ENCODE data around the gene PLA2G15. TPM values are rescaled to one million over a fixed set of nuclear protein-coding genes. Genes with fewer than 3 reads are reported as not detected.

The PLA2G15 gene
- total and polyA plus RNA-seq, 2 of the 13 experiments (the other 11 are each of a cell fraction or from before 2014, with no cell fraction given) = 14.4 to 23.7 TPM

DNA sequence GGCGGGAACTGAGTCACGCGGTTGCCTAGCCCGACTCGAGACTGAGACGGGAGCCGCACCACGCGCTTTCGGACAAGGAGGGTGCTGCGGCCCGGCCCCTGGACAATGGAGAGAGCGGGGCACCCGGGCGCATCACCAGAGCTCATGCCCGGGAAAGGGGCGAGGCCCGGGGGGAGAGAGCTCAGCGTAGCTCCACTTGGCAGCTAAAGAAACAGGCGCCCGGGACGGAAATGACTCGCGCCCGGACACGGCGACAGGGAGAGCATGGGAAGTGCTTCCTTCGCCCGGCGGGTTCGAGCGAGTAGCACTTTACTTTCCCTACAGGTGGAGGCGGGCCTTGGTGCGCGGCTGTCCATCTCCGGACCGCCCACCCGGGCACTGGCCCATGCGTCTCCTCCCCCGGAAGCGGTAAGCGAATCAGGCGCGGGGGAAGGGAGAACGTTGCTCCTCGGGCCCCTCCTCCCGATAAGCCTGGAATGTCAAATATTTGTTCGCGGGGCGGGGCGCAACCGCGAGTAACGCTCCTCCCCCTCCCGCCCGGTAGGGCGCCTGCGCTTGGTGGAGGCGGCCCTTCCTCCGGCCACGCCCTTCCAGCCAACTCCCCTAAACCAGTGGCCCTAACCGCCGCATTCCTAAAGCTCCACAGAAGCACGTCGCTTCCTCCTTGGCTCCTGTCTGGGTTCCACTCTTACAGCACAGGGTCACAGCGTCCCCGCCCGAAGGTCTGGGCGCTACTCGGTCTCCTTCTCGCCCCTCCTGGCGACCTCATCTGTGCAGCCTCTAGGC lies 7.7 kb upstream of the PLA2G15 start (continued):
- TF ChIP-seq, protein P1, sequence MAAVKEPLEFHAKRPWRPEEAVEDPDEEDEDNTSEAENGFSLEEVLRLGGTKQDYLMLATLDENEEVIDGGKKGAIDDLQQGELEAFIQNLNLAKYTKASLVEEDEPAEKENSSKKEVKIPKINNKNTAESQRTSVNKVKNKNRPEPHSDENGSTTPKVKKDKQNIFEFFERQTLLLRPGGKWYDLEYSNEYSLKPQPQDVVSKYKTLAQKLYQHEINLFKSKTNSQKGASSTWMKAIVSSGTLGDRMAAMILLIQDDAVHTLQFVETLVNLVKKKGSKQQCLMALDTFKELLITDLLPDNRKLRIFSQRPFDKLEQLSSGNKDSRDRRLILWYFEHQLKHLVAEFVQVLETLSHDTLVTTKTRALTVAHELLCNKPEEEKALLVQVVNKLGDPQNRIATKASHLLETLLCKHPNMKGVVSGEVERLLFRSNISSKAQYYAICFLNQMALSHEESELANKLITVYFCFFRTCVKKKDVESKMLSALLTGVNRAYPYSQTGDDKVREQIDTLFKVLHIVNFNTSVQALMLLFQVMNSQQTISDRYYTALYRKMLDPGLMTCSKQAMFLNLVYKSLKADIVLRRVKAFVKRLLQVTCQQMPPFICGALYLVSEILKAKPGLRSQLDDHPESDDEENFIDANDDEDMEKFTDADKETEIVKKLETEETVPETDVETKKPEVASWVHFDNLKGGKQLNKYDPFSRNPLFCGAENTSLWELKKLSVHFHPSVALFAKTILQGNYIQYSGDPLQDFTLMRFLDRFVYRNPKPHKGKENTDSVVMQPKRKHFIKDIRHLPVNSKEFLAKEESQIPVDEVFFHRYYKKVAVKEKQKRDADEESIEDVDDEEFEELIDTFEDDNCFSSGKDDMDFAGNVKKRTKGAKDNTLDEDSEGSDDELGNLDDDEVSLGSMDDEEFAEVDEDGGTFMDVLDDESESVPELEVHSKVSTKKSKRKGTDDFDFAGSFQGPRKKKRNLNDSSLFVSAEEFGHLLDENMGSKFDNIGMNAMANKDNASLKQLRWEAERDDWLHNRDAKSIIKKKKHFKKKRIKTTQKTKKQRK (IDR thresholded peaks at IDR 0.05; ENCODE audit: low read length) = no peak
- TF ChIP-seq MTA3 (CRISPR knock-in tag; IDR thresholded peaks at IDR 0.05) = no peak
- peak; percentile 66; the same call in 1 of the 2 replicates for TF ChIP-seq CCDC6 (CRISPR knock-in tag; IDR thresholded peaks at IDR 0.05)
- TF ChIP-seq GFI1 (CRISPR knock-in tag; IDR thresholded peaks at IDR 0.05; ENCODE audit: borderline replicate concordance) = peak; percentile 90
- TF ChIP-seq, protein P2, sequence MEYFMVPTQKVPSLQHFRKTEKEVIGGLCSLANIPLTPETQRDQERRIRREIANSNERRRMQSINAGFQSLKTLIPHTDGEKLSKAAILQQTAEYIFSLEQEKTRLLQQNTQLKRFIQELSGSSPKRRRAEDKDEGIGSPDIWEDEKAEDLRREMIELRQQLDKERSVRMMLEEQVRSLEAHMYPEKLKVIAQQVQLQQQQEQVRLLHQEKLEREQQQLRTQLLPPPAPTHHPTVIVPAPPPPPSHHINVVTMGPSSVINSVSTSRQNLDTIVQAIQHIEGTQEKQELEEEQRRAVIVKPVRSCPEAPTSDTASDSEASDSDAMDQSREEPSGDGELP (IDR thresholded peaks at IDR 0.05; ENCODE audit: borderline replicate concordance, low read depth) = peak; percentile 75; the same call in 1 of the 2 replicates
- 0 out of 2 replicates have a peak, but pooled peaks have one; percentile 33 for TF ChIP-seq XBP1 (CRISPR knock-in tag; IDR thresholded peaks at IDR 0.05)
- peak; percentile 95 for TF ChIP-seq MXI1 (IDR thresholded peaks at IDR 0.05; ENCODE audit: borderline replicate concordance, low read depth, low read length)
- TF ChIP-seq TBP (CRISPR knock-in tag; IDR thresholded peaks at IDR 0.05) = peak; percentile 60; the same call in 1 of the 2 replicates
- no peak for TF ChIP-seq NR2F2 (IDR thresholded peaks at IDR 0.05; ENCODE audit: borderline replicate concordance, low read depth)
- TF ChIP-seq, protein P3, sequence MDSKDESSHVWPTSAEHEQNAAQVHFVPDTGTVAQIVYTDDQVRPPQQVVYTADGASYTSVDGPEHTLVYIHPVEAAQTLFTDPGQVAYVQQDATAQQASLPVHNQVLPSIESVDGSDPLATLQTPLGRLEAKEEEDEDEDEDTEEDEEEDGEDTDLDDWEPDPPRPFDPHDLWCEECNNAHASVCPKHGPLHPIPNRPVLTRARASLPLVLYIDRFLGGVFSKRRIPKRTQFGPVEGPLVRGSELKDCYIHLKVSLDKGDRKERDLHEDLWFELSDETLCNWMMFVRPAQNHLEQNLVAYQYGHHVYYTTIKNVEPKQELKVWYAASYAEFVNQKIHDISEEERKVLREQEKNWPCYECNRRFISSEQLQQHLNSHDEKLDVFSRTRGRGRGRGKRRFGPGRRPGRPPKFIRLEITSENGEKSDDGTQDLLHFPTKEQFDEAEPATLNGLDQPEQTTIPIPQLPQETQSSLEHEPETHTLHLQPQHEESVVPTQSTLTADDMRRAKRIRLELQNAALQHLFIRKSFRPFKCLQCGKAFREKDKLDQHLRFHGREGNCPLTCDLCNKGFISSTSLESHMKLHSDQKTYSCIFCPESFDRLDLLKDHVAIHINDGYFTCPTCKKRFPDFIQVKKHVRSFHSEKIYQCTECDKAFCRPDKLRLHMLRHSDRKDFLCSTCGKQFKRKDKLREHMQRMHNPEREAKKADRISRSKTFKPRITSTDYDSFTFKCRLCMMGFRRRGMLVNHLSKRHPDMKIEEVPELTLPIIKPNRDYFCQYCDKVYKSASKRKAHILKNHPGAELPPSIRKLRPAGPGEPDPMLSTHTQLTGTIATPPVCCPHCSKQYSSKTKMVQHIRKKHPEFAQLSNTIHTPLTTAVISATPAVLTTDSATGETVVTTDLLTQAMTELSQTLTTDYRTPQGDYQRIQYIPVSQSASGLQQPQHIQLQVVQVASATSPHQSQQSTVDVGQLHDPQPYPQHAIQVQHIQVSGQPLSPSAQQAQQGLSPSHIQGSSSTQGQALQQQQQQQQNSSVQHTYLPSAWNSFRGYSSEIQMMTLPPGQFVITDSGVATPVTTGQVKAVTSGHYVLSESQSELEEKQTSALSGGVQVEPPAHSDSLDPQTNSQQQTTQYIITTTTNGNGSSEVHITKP (CRISPR knock-in tag; IDR thresholded peaks at IDR 0.05; ENCODE audit: low read depth) = 0 out of 2 replicates have a peak, but pooled peaks have one; percentile 59
- peak; percentile 31; the same call in 1 of the 2 replicates for TF ChIP-seq ZNF792 (CRISPR knock-in tag; IDR thresholded peaks at IDR 0.05)
- no peak for TF ChIP-seq ZNF841 (CRISPR knock-in tag; IDR thresholded peaks at IDR 0.05; ENCODE audit: borderline replicate concordance)
- TF ChIP-seq ZNF766 (CRISPR knock-in tag; IDR thresholded peaks at IDR 0.05; ENCODE audit: borderline replicate concordance) = no peak; the same call in none of the 2 replicates
- no peak for TF ChIP-seq ZKSCAN1 (IDR thresholded peaks at IDR 0.05; ENCODE audit: low read length)
- TF ChIP-seq SALL2 (CRISPR knock-in tag; IDR thresholded peaks at IDR 0.05) = peak; percentile 90
- no peak for TF ChIP-seq DNMT3B (CRISPR knock-in tag; conservative IDR thresholded peaks at IDR 0.05)
- no peak; the same call in 1 of the 2 replicates for TF ChIP-seq ARHGAP35 (CRISPR knock-in tag; IDR thresholded peaks at IDR 0.05; ENCODE audit: borderline replicate concordance)
- TF ChIP-seq MAFK (conservative IDR thresholded peaks at IDR 0.05 in 1 of 2, IDR thresholded peaks at IDR 0.05 in 1 of 2; ENCODE audit: low read length in 2 of 2) = no peak
- peak; percentile 91 for TF ChIP-seq ZMAT3 (CRISPR knock-in tag; conservative IDR thresholded peaks at IDR 0.05)
- TF ChIP-seq NFKB2 (CRISPR knock-in tag; IDR thresholded peaks at IDR 0.05; ENCODE audit: borderline replicate concordance) = peak; percentile 56; the same call in 1 of the 2 replicates

Data from HepG2 (cell line).